B cell (primary cell): Measurements from ENCODE around the gene DNAJC15. TPM values are rescaled to one million over a fixed set of nuclear protein-coding genes. Genes with fewer than 3 reads are reported as not detected.

ENCODE experiments used
- ATAC-seq: fragments of 200-7000 bp; cut with Tn5 transposase; one replicate; pipeline ENCODE4 v1.10.0; 2021; ENCODE audit warnings: low read depth, mild to moderate bottlenecking, moderate number of reproducible peaks, moderate library complexity
- CTCF ChIA-PET: fragments of 350-600 bp; sonication (Branson Sonifier 250); formaldehyde crosslinking; loops from one replicate; lab custom pipeline; 2021; ENCODE audit warnings: antibody characterized with exemption, inconsistent platforms; lab: Charles Lee
- POLR2A ChIA-PET: fragments of 350-600 bp; sonication (Branson Sonifier 250); formaldehyde crosslinking; loops from one replicate; lab custom pipeline; 2021; ENCODE audit warnings: antibody characterized with exemption; lab: Charles Lee
- DNase-seq: peaks from one replicate; pipeline ENCODE4 v3.0.0; 2013
- H2AFZ ChIP-seq: 2 replicates; pipeline ENCODE4 v1.6.1; 2012; ENCODE audit warnings: mild to moderate bottlenecking, low read depth, low read length; ENCODE audit not compliant: insufficient read depth, poor library complexity, severe bottlenecking
- H3K27ac ChIP-seq, 2 donors: 1 replicate in 1 of 2; 2 replicates in 1 of 2; pipeline ENCODE4 v1.5.1; 2012 to 2013; ENCODE audit warnings: low read length in 2 of 2, mild to moderate bottlenecking in 2 of 2, moderate library complexity in 1 of 2
- H3K27me3 ChIP-seq, 4 experiments: fragments of 200-600 bp in 1 of 4; sonication (generic) in 1 of 4; replicated peaks in 1 of 4; 1 replicate in 2 of 4; 2 replicates in 2 of 4; pipeline versions ENCODE4 v1.6.1 to v1.7.0; 2013 to 2016; ENCODE audit warnings: low read length in 3 of 4, mild to moderate bottlenecking in 2 of 4, mixed read lengths in 1 of 4, moderate library complexity in 1 of 4; ENCODE audit not compliant: insufficient read depth in 4 of 4, control insufficient read depth in 3 of 4; ENCODE audit errors: control extremely low read depth in 1 of 4
- H3K36me3 ChIP-seq, 2 experiments: replicated peaks in 1 of 2; 1 replicate in 1 of 2; 2 replicates in 1 of 2; pipeline versions ENCODE4 v1.6.1 to v1.7.1; 2013; ENCODE audit warnings: low read length in 1 of 2; ENCODE audit not compliant: insufficient read depth in 2 of 2, control insufficient read depth in 1 of 2; ENCODE audit errors: control extremely low read depth in 1 of 2, extremely low read depth in 1 of 2
- H3K4me1 ChIP-seq, 2 donors: fragments of 200-600 bp in 1 of 2; sonication (generic) in 1 of 2; 1 replicate in 1 of 2; 2 replicates in 1 of 2; pipeline versions ENCODE4 v1.5.1 to v1.6.1; 2013 to 2017; ENCODE audit warnings: low read length in 2 of 2; ENCODE audit not compliant: control insufficient read depth in 2 of 2, insufficient read depth in 2 of 2
- H3K4me2 ChIP-seq: replicated peaks from 2 replicates; pipeline ENCODE3; 2012; ENCODE audit warnings: mild to moderate bottlenecking, low read depth, low read length; ENCODE audit not compliant: poor library complexity, severe bottlenecking
- H3K4me3 ChIP-seq, 5 experiments: fragments of 200-600 bp in 1 of 5; sonication (generic) in 1 of 5; 1 replicate in 3 of 5; 2 replicates in 2 of 5; pipeline versions ENCODE4 v1.5.1 to v1.7.0; 2011 to 2016; ENCODE audit warnings: low read length in 4 of 5, mild to moderate bottlenecking in 4 of 5, low read depth in 2 of 5, control low read depth in 1 of 5, moderate library complexity in 1 of 5; ENCODE audit not compliant: insufficient read depth in 1 of 5; ENCODE audit errors: control extremely low read depth in 1 of 5, extremely low read depth in 1 of 5
- H3K79me2 ChIP-seq: fragments of 200-600 bp; sonication (generic); one replicate; pipeline ENCODE4 v1.6.0; 2016; ENCODE audit warnings: low read length; ENCODE audit not compliant: control insufficient read depth, insufficient read depth
- H3K9ac ChIP-seq: fragments of 200-600 bp; sonication (generic); 2 replicates; pipeline ENCODE4 v1.6.1; 2017; ENCODE audit warnings: mild to moderate bottlenecking, low read length, moderate library complexity
- H3K9me3 ChIP-seq, 3 donors: one replicate each; pipeline versions ENCODE4 v1.6.1 to v1.7.1; 2013; ENCODE audit warnings: low read length in 2 of 3; ENCODE audit not compliant: control insufficient read depth in 2 of 3, insufficient read depth in 1 of 3; ENCODE audit errors: control extremely low read depth in 1 of 3
- H4K20me1 ChIP-seq: 2 replicates; pipeline ENCODE4 v1.6.0; 2012; ENCODE audit warnings: mild to moderate bottlenecking, low read length; ENCODE audit not compliant: insufficient read depth, control insufficient read depth, poor library complexity, severe bottlenecking
- H3K27ac Mint-ChIP-seq: one replicate; pipeline ENCODE4 v1.8.0; 2021; ENCODE audit warnings: mixed read lengths
- H3K27me3 Mint-ChIP-seq: one replicate; pipeline ENCODE4 v1.8.0; 2021; ENCODE audit warnings: mixed read lengths
- H3K4me1 Mint-ChIP-seq: one replicate; pipeline ENCODE4 v1.8.0; 2021; ENCODE audit warnings: mixed read lengths
- H3K4me3 Mint-ChIP-seq: one replicate; pipeline ENCODE4 v1.8.0; 2021; ENCODE audit warnings: mixed read lengths
- H3K9me3 Mint-ChIP-seq: one replicate; pipeline ENCODE4 v1.8.0; 2022; ENCODE audit warnings: mixed read lengths; ENCODE audit not compliant: insufficient read depth
- CTCF ChIP-seq: fragments of 200-600 bp; IDR thresholded peaks from one replicate; pipeline ENCODE4 v1.8.0; 2022; ENCODE audit warnings: antibody characterized with exemption, mild to moderate bottlenecking
- EZH2 ChIP-seq: IDR thresholded peaks from 2 replicates; pipeline ENCODE4 v1.6.1; 2012; ENCODE audit warnings: borderline replicate concordance, low read depth, mild to moderate bottlenecking, moderate library complexity, low read length; ENCODE audit not compliant: insufficient read depth, poor library complexity, severe bottlenecking
- WGBS: methylation state at CpG from one replicate; pipeline ENCODE4 v1.1.5; 2013; ENCODE audit warnings: missing lambda C conversion rate; ENCODE audit not compliant: insufficient coverage; 5-methylcytosine and 5-hydroxymethylcytosine counted together
- intact Hi-C: fragments of 100-400 bp; cut with micrococcal nuclease; formaldehyde crosslinking; loops from one replicate; pipeline ENCODE4 v1.10.0; 2022
- polyA plus RNA-seq: library from polyadenylated mRNA; depleted of rRNA; stranded (reverse); fragments of >200 nt; gene quantifications from 2 replicates; pipeline ENCODE4 v1.2.3, GENCODE V29; 2012
- total RNA-seq, 2 donors: library from RNA; stranded (reverse); fragments of 120-200 nt in 1 of 2; gene quantifications; 1 replicate in 1 of 2; 2 replicates in 1 of 2; pipeline versions ENCODE4 v1.2.3 to v1.2.4, GENCODE V29; 2013 to 2022

Gene DNAJC15
- total and polyA plus RNA-seq, 2 donors (not counting 1 experiment from before 2014, with no cell fraction given): 11.5 to 15.2 TPM

GRCh38 chr13:42981853-42982252 lies 41.5 kb upstream of the DNAJC15 start:
- H3K4me2 ChIP-seq: no peak overlapping the region
- no CpG with 5 or more reads among the region's 1 CpG for WGBS

GRCh38 chr13:42984026-42984425 lies 39.4 kb upstream of the DNAJC15 start:
- intact Hi-C loops: no loop called here
- peaks cover 33 to 34% of the 10 kb centered on the region in 2 donors for H3K4me1 ChIP-seq
- Mint-ChIP-seq H3K27ac (peak overlapping the region; percentile 2), H3K9me3 (peaks cover 4% of the 10 kb centered on the region), H3K4me3 (no peak overlapping the region), H3K27me3 (no peaks in the 10 kb centered on the region), H3K4me1 (peaks cover 54% of the 10 kb centered on the region)
- H2AFZ ChIP-seq: no peak overlapping the region
- no peaks in the 10 kb centered on the region for H4K20me1 ChIP-seq
- no peak overlapping the region for H3K27ac ChIP-seq
- peaks cover 0 to 3% (median 2%) of the 10 kb centered on the region in 3 donors for H3K9me3 ChIP-seq
- TF ChIP-seq EZH2 (no peak), CTCF (no peak)
- DNase-seq (no peak), ATAC-seq (no peak)
- POLR2A ChIA-PET: no interaction called here
- H3K9ac ChIP-seq: no peak overlapping the region
- no peaks in the 10 kb centered on the region for H3K27me3 ChIP-seq
- CTCF ChIA-PET: interaction anchor here (0.7 to 1.4 kb wide), 2 partner anchors 14 to 65 kb away, joined by 3 read pairs; no protein-coding TSS in a partner anchor
- H3K4me2 ChIP-seq: no peak overlapping the region
- H3K36me3 ChIP-seq: peaks cover 0 to 4% of the 10 kb centered on the region in 2 experiments
- peaks cover 75% of the 10 kb centered on the region for H3K79me2 ChIP-seq
- H3K4me3 ChIP-seq: no peak overlapping the region

More at GRCh38 chr13:42981853-42982252, 41.5 kb upstream of the DNAJC15 start:
- H2AFZ ChIP-seq: no peak overlapping the region
- no peaks in the 10 kb centered on the region for H4K20me1 ChIP-seq
- H3K27me3 Mint-ChIP-seq: no peaks in the 10 kb centered on the region
- peaks cover 3 to 11% (median 7%) of the 10 kb centered on the region in 3 donors for H3K9me3 ChIP-seq
- CTCF ChIA-PET: interaction anchor here (0.7 to 1.9 kb wide), 3 partner anchors 9 to 22 kb away, joined by 5 to 8 read pairs (median 6); partner anchors contain the start of gene EPSTI1
- POLR2A ChIA-PET: interaction anchor here (1.4 kb wide), 1 partner anchor 10 kb away, joined by 5 read pairs; the partner anchor contains the start of gene EPSTI1
- peaks cover 51% of the 10 kb centered on the region for H3K4me1 Mint-ChIP-seq
- H3K27me3 ChIP-seq: no peaks in the 10 kb centered on the region
- peaks cover 4% of the 10 kb centered on the region for H3K9me3 Mint-ChIP-seq
- H3K9ac ChIP-seq: no peak overlapping the region
- peaks cover 29 to 36% of the 10 kb centered on the region in 2 donors for H3K4me1 ChIP-seq
- no peak overlapping the region for H3K4me3 Mint-ChIP-seq
- ATAC-seq (no peak), DNase-seq (no peak)
- H3K79me2 ChIP-seq: peaks cover 62% of the 10 kb centered on the region
- peaks cover 0 to 4% of the 10 kb centered on the region in 2 experiments for H3K36me3 ChIP-seq
- H3K27ac Mint-ChIP-seq: peak overlapping the region; percentile 16
- TF ChIP-seq CTCF: no peak
- no peak for TF ChIP-seq EZH2
- intact Hi-C loops: no loop called here
- no peak overlapping the region for H3K4me3 ChIP-seq
- no peak overlapping the region for H3K27ac ChIP-seq
